DOHH2 (cell line): ENCODE data around the gene TNFAIP3.

ENCODE experiments used
- CTCF ChIP-seq: fragments of 200-600 bp; sonication (generic); IDR thresholded peaks from one replicate; pipeline ENCODE4 v1.5.1; 2014; ENCODE audit warnings: antibody characterized with exemption, mild to moderate bottlenecking, low read depth, low read length; ENCODE audit not compliant: poor library complexity, severe bottlenecking
- EZH2phosphoT487 ChIP-seq: fragments of 200-600 bp; sonication (generic); IDR thresholded peaks from 2 replicates; pipeline ENCODE4 v1.6.1; 2017; ENCODE audit warnings: borderline replicate concordance, mild to moderate bottlenecking, antibody characterized with exemption, low read length, moderate library complexity, mixed read lengths

GRCh38 chr6:137923866-137924653 is 57.0 kb downstream of the TNFAIP3 start:
- TF ChIP-seq CTCF (no peak), EZH2phosphoT487 (no peak)
